Astrocyte (in vitro differentiated cells and primary cell): ENCODE measurements around the gene CCDC78. TPM values are rescaled to one million over a fixed set of nuclear protein-coding genes. Genes with fewer than 3 reads are reported as not detected.

Experiments used
- DNase-seq: peaks from one replicate; pipeline ENCODE4 v3.0.0-alpha.2; 2010; ENCODE audit warnings: low read depth
- FAIRE-seq: peaks from 2 replicates; lab custom pipeline; 2011; peaks lifted over from hg19 to GRCh38; lab: Jason Lieb, UNC
- H2AFZ ChIP-seq: 2 replicates; pipeline ENCODE4 v1.6.0; 2012; ENCODE audit warnings: low read depth, low read length, inconsistent platforms
- H3K27ac ChIP-seq: 2 replicates; pipeline ENCODE4 v1.5.1; 2011; ENCODE audit warnings: low read depth, low read length, inconsistent platforms
- H3K27me3 ChIP-seq: 2 replicates; pipeline ENCODE4 v1.6.0; 2011; ENCODE audit warnings: low read length, inconsistent platforms; ENCODE audit not compliant: insufficient read depth
- H3K36me3 ChIP-seq: 2 replicates; pipeline ENCODE4 v1.5.1; 2011; ENCODE audit warnings: low read length, inconsistent platforms; ENCODE audit not compliant: insufficient read depth
- H3K4me1 ChIP-seq: 2 replicates; pipeline ENCODE4 v1.5.1; 2011; ENCODE audit warnings: low read length, inconsistent platforms; ENCODE audit not compliant: insufficient read depth
- H3K4me2 ChIP-seq: 2 replicates; pipeline ENCODE4 v1.6.0; 2012; ENCODE audit warnings: low read length, inconsistent platforms
- H3K4me3 ChIP-seq: 2 replicates; pipeline ENCODE4 v1.5.1; 2011; ENCODE audit warnings: low read depth, mild to moderate bottlenecking, low read length, inconsistent platforms; ENCODE audit not compliant: insufficient read depth
- H3K79me2 ChIP-seq: 2 replicates; pipeline ENCODE4 v1.6.0; 2012; ENCODE audit warnings: mild to moderate bottlenecking, low read length, inconsistent platforms; ENCODE audit not compliant: insufficient read depth
- H3K9ac ChIP-seq: 2 replicates; pipeline ENCODE4 v1.6.0; 2012; ENCODE audit warnings: mild to moderate bottlenecking, low read length, inconsistent platforms
- H3K9me3 ChIP-seq: 2 replicates; pipeline ENCODE4 v1.5.1; 2012; ENCODE audit warnings: low read depth, mild to moderate bottlenecking, low read length, inconsistent platforms; ENCODE audit not compliant: insufficient read depth
- H4K20me1 ChIP-seq: 2 replicates; pipeline ENCODE4 v1.6.0; 2012; ENCODE audit warnings: low read length, inconsistent platforms; ENCODE audit not compliant: insufficient read depth
- H3K27ac Mint-ChIP-seq: one replicate; pipeline ENCODE4 v1.8.0; 2021; ENCODE audit warnings: mild to moderate bottlenecking, mixed read lengths; ENCODE audit not compliant: unreplicated experiment
- H3K27me3 Mint-ChIP-seq: one replicate; pipeline ENCODE4 v1.8.0; 2021; ENCODE audit warnings: low read depth, mixed read lengths; ENCODE audit not compliant: unreplicated experiment
- H3K36me3 Mint-ChIP-seq: one replicate; pipeline ENCODE4 v1.8.0; 2021; ENCODE audit warnings: low read depth, mixed read lengths; ENCODE audit not compliant: unreplicated experiment
- H3K4me1 Mint-ChIP-seq: one replicate; pipeline ENCODE4 v1.8.0; 2021; ENCODE audit warnings: low read depth, mixed read lengths; ENCODE audit not compliant: unreplicated experiment
- H3K4me3 Mint-ChIP-seq: one replicate; pipeline ENCODE4 v1.8.0; 2021; ENCODE audit warnings: mild to moderate bottlenecking, moderate library complexity, mixed read lengths; ENCODE audit not compliant: unreplicated experiment
- H3K9me3 Mint-ChIP-seq: one replicate; pipeline ENCODE4 v1.8.0; 2021; ENCODE audit warnings: mild to moderate bottlenecking, mixed read lengths; ENCODE audit not compliant: unreplicated experiment
- EZH2 ChIP-seq: IDR thresholded peaks from 2 replicates; pipeline ENCODE4 v1.6.1; 2012; ENCODE audit warnings: mild to moderate bottlenecking, low read length, inconsistent platforms; ENCODE audit not compliant: insufficient read depth
- total RNA-seq: library from RNA; stranded (reverse); gene quantifications from 2 replicates; pipeline ENCODE4 v1.2.1, GENCODE V29; 2021
- TF ChIP-seq, protein P1 (sequence below): IDR thresholded peaks from 2 replicates; pipeline ENCODE4 v1.5.1; 2011; ENCODE audit warnings: low read depth, mild to moderate bottlenecking, inconsistent platforms, low read length, moderate library complexity; ENCODE audit not compliant: insufficient read depth

The CCDC78 gene
- total RNA-seq, 1 donor from 2014 or later = 4.7 TPM

DNA sequence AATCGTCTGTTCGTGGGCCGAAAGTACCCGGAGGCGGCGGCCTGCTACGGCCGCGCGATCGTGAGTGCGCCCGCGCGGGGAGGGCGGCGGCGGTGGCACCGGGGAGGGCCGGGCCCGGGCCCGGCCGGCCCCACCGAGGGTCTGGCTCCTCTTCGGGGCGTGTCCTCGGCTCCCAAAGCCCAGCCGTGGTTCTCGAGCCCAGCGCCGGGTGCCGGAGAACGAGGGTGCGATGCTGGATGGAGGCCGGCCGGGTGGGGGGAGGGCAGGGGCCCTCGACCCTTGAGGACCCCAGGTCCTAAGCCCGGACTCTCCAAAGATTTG lies 45.7 kb downstream of the CCDC78 start:
- FAIRE-seq (no peak), DNase-seq (no peak)
- peaks cover 32% of the 10 kb centered on the region for H3K4me1 ChIP-seq
- H3K9me3 ChIP-seq = no peaks in the 10 kb centered on the region
- H4K20me1 ChIP-seq = peaks cover 35% of the 10 kb centered on the region
- H3K36me3 ChIP-seq = peaks cover 3% of the 10 kb centered on the region
- no peaks in the 10 kb centered on the region for H3K27me3 ChIP-seq
- peaks cover 48% of the 10 kb centered on the region for H3K79me2 ChIP-seq
- Mint-ChIP-seq H3K4me1 (peaks cover 11% of the 10 kb centered on the region), H3K27ac (no peak overlapping the region), H3K36me3 (peaks cover 9% of the 10 kb centered on the region), H3K9me3 (no peaks in the 10 kb centered on the region), H3K4me3 (peak overlapping the region; percentile 89), H3K27me3 (no peaks in the 10 kb centered on the region)
- H3K4me2 ChIP-seq = peak overlapping the region; percentile 98
- peak overlapping the region; percentile 70 for H3K27ac ChIP-seq
- peak overlapping the region; percentile 90 for H3K9ac ChIP-seq
- H3K4me3 ChIP-seq = peak overlapping the region; percentile 78
- TF ChIP-seq EZH2 = no peak
- TF ChIP-seq, protein P1, sequence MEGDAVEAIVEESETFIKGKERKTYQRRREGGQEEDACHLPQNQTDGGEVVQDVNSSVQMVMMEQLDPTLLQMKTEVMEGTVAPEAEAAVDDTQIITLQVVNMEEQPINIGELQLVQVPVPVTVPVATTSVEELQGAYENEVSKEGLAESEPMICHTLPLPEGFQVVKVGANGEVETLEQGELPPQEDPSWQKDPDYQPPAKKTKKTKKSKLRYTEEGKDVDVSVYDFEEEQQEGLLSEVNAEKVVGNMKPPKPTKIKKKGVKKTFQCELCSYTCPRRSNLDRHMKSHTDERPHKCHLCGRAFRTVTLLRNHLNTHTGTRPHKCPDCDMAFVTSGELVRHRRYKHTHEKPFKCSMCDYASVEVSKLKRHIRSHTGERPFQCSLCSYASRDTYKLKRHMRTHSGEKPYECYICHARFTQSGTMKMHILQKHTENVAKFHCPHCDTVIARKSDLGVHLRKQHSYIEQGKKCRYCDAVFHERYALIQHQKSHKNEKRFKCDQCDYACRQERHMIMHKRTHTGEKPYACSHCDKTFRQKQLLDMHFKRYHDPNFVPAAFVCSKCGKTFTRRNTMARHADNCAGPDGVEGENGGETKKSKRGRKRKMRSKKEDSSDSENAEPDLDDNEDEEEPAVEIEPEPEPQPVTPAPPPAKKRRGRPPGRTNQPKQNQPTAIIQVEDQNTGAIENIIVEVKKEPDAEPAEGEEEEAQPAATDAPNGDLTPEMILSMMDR = no peak
- H2AFZ ChIP-seq = peak overlapping the region; percentile 93

DNA sequence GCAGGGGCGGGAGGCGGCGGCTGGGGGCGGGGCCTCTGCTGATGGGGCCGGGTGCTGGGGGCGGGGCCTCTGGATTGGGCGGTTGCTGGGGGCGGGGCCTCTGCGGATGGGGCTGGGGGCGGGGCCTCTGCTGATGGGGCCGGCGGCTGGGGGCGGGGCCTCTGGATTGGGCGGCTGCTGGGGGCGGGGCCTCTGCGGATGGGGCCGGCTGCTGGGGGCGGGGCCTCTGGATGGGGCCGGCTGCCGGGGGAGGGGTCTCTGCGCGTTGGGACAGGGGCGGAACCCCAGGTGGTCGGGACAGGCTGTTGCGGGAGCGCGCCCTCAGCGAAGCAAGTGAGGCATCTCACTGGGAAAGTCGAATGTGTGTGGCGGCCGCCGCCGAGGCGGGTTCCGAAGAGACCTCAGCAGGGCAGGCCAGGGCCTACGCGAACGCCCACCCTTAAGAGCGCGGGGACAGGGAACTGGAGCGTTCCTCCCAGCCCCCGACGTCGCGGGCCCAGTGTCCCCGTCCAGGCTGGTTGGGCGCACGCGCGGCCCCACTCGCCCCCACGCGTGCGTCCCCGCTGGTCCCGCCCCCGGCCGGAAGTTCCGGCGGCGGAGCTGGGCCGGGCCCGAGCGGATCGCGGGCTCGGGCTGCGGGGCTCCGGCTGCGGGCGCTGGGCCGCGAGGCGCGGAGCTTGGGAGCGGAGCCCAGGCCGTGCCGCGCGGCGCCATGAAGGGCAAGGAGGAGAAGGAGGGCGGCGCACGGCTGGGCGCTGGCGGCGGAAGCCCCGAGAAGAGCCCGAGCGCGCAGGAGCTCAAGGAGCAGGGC lies 46.2 kb downstream of the CCDC78 start, which contains the start of gene STUB1:
STUB1 (plus strand) TSS at position 597 of the 811 bp plus-strand sequence; CDS start at position 713, 116 bp downstream.
- Mint-ChIP-seq H3K27me3 (no peaks in the 10 kb centered on the region), H3K9me3 (no peaks in the 10 kb centered on the region), H3K27ac (peak within 1 kb of the TSS; percentile 87), H3K4me1 (peaks cover 12% of the 10 kb centered on the region), H3K4me3 (peak within 1 kb of the TSS; percentile 89), H3K36me3 (peaks cover 9% of the 10 kb centered on the region)
- Histone ChIP-seq H3K9me3 (no peaks in the 10 kb centered on the region), H3K4me1 (peaks cover 35% of the 10 kb centered on the region), H3K27ac (peak within 1 kb of the TSS; percentile 70), H4K20me1 (peaks cover 38% of the 10 kb centered on the region), H3K9ac (peak within 1 kb of the TSS; percentile 90), H3K79me2 (peaks cover 42% of the 10 kb centered on the region), H2AFZ (peak within 1 kb of the TSS; percentile 93), H3K36me3 (peaks cover 3% of the 10 kb centered on the region), H3K4me2 (peak within 1 kb of the TSS; percentile 98), H3K4me3 (peak within 1 kb of the TSS; percentile 78), H3K27me3 (no peaks in the 10 kb centered on the region)
- FAIRE-seq = no peak
- peak; percentile 67 for DNase-seq
- TF ChIP-seq, protein P1 = no peak
